CD4-positive, alpha-beta T cell treated with Interleukin-4 for 1 hour (primary cell): ENCODE measurements around the gene EPHB3.
A peak's percentile ranks its signal among the peaks of the same experiment; 100 is the strongest.

Experiments used
- DNase-seq, 2 donors: peaks; one replicate each; pipeline ENCODE4 v3.0.0-alpha.2; 2020 to 2022

EPHB3 gene

GRCh38 chr3:184564685-184565385, 3.2 kb downstream of the EPHB3 start:
- no peak for DNase-seq

- DNase-seq = no peak
Observed at GRCh38 chr3:184565421-184566211, 4.0 kb downstream of the EPHB3 start.

GRCh38 chr3:184566441-184567414, 5.1 kb downstream of the EPHB3 start:
- no peak for DNase-seq

DNA sequence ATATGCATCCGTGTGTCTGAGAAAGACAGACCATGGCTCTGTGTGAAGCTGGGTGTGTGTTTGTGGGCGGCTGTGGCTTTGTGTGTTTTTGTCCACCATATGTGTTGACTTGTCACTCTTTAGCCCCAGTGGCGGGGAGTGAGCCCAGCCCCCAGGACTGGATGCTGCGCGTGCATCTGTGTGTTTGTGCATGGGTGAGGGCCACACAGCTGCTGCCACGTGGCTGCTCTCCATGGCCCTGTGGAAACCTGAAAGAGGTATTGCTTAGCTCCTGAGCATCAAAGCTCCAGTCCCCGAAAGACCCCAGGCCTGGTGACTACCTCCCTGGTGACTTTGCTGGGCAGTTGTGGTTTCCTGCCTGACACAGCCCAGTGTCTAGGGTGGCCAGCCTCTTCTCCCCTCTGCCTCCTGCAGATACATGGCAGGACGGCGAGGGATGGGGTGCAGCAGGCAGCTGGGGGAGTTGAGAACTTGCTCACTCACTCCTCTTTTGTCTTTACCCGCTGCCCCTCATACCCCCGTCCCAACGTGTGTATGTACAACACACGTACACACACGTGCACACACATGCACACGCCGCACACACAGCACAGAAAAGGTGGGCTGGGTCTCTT, 6.5 kb downstream of the EPHB3 start:
- no peak for DNase-seq

GRCh38 chr3:184568560-184568923, 7.0 kb downstream of the EPHB3 start:
- no peak for DNase-seq

- no peak for DNase-seq
Observed at GRCh38 chr3:184568924-184569829, 7.6 kb downstream of the EPHB3 start.

GRCh38 chr3:184570035-184570434, 8.4 kb downstream of the EPHB3 start:
- no peak for DNase-seq

DNA sequence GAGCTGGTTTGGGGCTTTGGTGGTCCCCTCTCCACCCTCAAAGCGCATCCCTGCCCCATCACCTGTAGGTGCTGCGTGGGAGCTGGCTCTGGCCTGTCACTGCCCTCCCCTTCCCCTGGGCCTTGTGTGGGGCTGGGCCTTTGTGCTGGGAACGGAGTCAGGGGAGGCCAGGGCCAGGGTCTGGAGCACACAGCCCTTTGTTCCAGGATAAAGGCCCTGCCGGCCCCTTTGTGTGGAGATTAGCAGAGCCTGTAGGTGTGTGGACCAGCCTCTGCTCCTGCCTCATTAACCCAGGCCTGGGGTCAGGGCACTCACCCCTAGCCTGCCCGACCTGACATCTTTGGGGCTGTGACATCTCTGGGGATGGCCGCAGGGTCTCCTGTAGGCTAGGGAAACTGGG, 8.9 kb downstream of the EPHB3 start:
- no peak for DNase-seq

DNA sequence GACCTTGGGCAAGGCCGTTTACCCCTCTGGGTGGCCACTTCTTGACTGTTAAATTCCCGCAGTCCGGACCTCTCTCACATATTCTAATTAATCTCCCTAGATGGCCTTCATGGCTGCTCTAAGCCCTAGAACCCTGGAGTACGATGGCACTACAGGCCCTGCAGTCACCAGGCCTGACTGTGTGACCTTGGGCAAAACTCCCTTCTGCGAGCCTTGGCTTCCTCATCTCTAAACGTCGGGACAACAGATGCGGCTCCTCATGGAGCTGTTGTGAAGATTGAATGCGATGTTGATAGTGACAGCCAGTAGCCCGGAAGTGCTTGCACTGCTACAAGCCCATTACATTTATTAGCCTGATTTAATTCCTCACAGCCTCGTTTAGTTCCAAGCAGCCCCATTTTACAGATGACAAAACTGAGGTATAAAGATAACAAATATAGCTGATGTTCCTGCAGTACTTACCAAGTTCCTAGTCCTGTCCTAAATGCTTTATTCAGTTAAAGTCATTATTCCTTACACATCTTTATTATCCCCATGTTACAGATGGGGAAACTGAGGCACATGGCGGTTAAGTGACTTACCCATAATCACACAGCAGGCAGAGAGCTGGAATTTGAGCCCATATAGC, 10.3 kb downstream of the EPHB3 start:
- DNase-seq = no peak

GRCh38 chr3:184572633-184573270, 11.2 kb downstream of the EPHB3 start:
- no peak for DNase-seq

- DNase-seq = no peak
Observed at GRCh38 chr3:184574515-184575417, 13.2 kb downstream of the EPHB3 start.

- no peak for DNase-seq
Observed at GRCh38 chr3:184575701-184576100, 14.1 kb downstream of the EPHB3 start.

DNA sequence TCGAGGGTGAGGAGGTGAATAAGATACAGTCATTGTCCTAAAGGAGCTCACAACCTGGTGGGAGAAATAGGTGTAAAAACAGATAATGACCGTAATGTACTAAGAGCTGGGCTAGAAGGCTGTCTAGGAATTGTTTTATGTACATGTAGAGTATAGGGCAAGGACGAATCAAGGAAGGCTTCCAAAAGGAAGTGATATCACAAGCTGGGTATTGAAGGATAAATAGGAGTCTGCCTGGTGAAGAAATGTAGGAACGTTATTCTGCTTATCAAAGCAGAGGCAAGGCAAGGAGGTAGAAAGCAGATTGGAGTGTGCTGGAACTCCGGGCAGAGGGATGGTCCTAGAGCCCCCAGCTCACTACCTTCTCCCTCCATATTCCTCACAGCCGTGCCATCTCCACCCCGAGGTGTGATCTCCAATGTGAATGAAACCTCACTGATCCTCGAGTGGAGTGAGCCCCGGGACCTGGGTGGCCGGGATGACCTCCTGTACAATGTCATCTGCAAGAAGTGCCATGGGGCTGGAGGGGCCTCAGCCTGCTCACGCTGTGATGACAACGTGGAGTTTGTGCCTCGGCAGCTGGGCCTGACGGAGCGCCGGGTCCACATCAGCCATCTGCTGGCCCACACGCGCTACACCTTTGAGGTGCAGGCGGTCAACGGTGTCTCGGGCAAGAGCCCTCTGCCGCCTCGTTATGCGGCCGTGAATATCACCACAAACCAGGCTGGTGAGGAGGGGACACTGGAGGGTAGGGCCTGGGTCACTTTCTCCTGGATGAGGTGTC, 15.1 kb downstream of the EPHB3 start:
- no peak for DNase-seq

DNA sequence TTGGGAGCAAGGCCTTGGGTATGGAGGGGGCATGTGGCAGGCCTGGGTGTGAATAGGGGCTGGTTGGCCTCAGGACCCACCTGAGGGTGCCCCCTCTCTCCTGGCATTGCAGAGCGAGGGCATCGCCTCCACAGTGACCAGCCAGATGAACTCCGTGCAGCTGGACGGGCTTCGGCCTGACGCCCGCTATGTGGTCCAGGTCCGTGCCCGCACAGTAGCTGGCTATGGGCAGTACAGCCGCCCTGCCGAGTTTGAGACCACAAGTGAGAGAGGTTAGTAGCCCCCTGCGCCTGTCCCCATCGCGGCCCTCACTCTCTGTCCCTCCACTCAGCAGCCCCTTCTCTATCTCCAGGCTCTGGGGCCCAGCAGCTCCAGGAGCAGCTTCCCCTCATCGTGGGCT, 16.0 kb downstream of the EPHB3 start:
- DNase-seq = no peak

DNA sequence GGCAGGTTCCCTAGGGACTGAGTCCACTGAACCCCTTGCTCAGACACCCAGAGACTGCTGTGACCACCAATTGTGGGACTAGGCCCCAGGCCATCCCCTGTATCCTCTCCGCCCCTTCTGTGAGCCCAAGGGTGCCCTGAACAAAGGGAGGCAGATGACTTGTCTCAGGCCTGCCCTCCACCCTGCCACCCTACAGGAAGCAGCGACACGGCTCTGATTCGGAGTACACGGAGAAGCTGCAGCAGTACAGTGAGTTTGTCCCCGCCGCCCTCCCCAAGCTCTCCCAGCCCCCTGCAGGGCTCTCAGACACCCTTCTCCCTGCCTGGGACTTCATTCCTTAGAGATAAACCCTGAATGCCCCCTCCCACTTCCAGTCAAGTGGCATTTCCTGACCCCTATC, 16.6 kb downstream of the EPHB3 start:
- DNase-seq = no peak

DNA sequence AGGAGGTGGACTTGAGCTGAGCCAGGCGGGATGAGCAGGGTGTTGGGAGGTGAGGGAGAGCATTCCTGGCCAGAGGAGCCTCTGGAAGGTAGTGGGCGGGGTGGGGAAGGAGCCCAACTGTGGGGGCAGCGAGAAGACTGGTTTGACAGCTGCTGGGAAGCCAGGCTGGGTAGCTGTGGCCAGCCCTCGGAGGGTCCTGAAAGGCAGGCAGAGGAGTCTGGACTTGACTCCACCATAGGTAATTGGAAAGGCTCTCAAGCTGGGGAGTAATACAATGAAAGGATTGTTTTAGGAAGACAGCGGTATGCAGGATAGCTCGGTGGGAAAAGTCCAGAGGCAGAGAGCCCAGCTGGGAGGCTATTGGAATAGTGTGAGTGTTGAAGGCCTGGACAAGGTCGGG, 17.2 kb downstream of the EPHB3 start:
- no peak for DNase-seq

GRCh38 chr3:184579513-184579912, 17.9 kb downstream of the EPHB3 start:
- peak in 1 of 2 donors; percentile 56 for DNase-seq

DNA sequence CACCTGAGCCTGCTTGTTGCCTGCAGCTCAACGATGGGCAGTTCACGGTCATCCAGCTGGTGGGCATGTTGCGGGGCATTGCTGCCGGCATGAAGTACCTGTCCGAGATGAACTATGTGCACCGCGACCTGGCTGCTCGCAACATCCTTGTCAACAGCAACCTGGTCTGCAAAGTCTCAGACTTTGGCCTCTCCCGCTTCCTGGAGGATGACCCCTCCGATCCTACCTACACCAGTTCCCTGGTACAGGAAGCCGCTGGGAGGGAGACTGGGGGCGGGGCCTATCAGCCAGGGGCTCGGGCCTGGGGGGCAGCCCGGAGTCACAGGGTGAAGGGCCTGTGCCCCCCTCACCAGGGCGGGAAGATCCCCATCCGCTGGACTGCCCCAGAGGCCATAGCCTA, 18.8 kb downstream of the EPHB3 start:
- DNase-seq = no peak

GRCh38 chr3:184581331-184581855, 19.8 kb downstream of the EPHB3 start:
- no peak for DNase-seq
